A673 (cell line): Measurements from ENCODE around the gene L3MBTL1. TPM values are rescaled to one million over a fixed set of nuclear protein-coding genes. Genes with fewer than 3 reads are reported as not detected.

Experiments used
- BruUV-seq: library from RNA; stranded (reverse); fragments of 400-500 nt; replicated peaks from 2 replicates; lab custom pipeline; 2021; lab: Mats Ljungman, UMichigan
- CTCF ChIA-PET: fragments of 300-600 bp; sonication (Branson Sonifier 250); formaldehyde crosslinking; loops from one replicate; lab custom pipeline; 2022; ENCODE audit warnings: antibody characterized with exemption; lab: Charles Lee
- POLR2A ChIA-PET: fragments of 300-600 bp; sonication (Branson Sonifier 250); formaldehyde crosslinking; loops from one replicate; lab custom pipeline; 2022; ENCODE audit warnings: antibody characterized with exemption; ENCODE audit not compliant: low non-redundant PET; lab: Charles Lee
- DNase-seq: peaks from one replicate; pipeline ENCODE4 v3.0.0-alpha.2; 2015; ENCODE audit warnings: low spot score
- H3K27ac ChIP-seq: fragments of 200-600 bp; sonication (generic); 2 replicates; pipeline ENCODE4 v1.5.1; 2016; ENCODE audit warnings: mixed run types, low read depth, mild to moderate bottlenecking, mixed read lengths, antibody characterized with exemption, low read length; ENCODE audit not compliant: poor library complexity, severe bottlenecking
- H3K27me3 ChIP-seq: fragments of 200-600 bp; sonication (generic); replicated peaks from 2 replicates; pipeline ENCODE4 v1.6.1; 2017; ENCODE audit warnings: mixed run types, low read depth, mild to moderate bottlenecking, mixed read lengths, antibody characterized with exemption, low read length; ENCODE audit not compliant: insufficient read depth, poor library complexity
- H3K36me3 ChIP-seq: fragments of 200-600 bp; sonication (generic); 2 replicates; pipeline ENCODE4 v1.6.1; 2016; ENCODE audit warnings: mixed run types, mild to moderate bottlenecking, mixed read lengths, antibody characterized with exemption, low read length; ENCODE audit not compliant: insufficient read depth, poor library complexity, severe bottlenecking
- H3K4me1 ChIP-seq: fragments of 200-600 bp; sonication (generic); 2 replicates; pipeline ENCODE4 v1.6.1; 2017; ENCODE audit warnings: mixed run types, mild to moderate bottlenecking, mixed read lengths, antibody characterized with exemption, low read length; ENCODE audit not compliant: insufficient read depth, poor library complexity, severe bottlenecking
- H3K4me3 ChIP-seq: fragments of 200-600 bp; sonication (generic); 2 replicates; pipeline ENCODE4 v1.5.1; 2016; ENCODE audit warnings: low read depth, mixed run types, mild to moderate bottlenecking, mixed read lengths, low read length; ENCODE audit not compliant: poor library complexity, severe bottlenecking
- H3K9me3 ChIP-seq: fragments of 200-600 bp; sonication (generic); 2 replicates; pipeline ENCODE4 v1.6.1; 2016; ENCODE audit warnings: mixed run types, low read depth, mild to moderate bottlenecking, mixed read lengths, antibody characterized with exemption, low read length; ENCODE audit not compliant: poor library complexity, severe bottlenecking
- EZH2 ChIP-seq: fragments of 200-600 bp; sonication (generic); IDR thresholded peaks from 2 replicates; pipeline ENCODE4 v1.6.1; 2017; ENCODE audit warnings: borderline replicate concordance, low read depth, mild to moderate bottlenecking, mixed read lengths, antibody characterized with exemption, low read length; ENCODE audit not compliant: poor library complexity, severe bottlenecking
- intact Hi-C: fragments of 100-400 bp; cut with micrococcal nuclease; formaldehyde crosslinking; loops from one replicate; pipeline ENCODE4 v1.10.0; 2022; ENCODE audit not compliant: unreplicated experiment
- total RNA-seq: library from RNA; stranded (reverse); gene quantifications from 2 replicates; pipeline ENCODE4 v1.2.3, GENCODE V29; 2021
- TF ChIP-seq, protein P1 (sequence below): fragments of 300-800, 200-600 bp; sonication (generic); conservative IDR thresholded peaks from 2 replicates; pipeline ENCODE4 v1.5.1; 2017; ENCODE audit warnings: low read depth, mild to moderate bottlenecking, antibody characterized with exemption, low read length, moderate library complexity, mixed read lengths

Gene L3MBTL1
- total RNA-seq, 1 experiment from 2014 or later: 8.1 TPM

DNA sequence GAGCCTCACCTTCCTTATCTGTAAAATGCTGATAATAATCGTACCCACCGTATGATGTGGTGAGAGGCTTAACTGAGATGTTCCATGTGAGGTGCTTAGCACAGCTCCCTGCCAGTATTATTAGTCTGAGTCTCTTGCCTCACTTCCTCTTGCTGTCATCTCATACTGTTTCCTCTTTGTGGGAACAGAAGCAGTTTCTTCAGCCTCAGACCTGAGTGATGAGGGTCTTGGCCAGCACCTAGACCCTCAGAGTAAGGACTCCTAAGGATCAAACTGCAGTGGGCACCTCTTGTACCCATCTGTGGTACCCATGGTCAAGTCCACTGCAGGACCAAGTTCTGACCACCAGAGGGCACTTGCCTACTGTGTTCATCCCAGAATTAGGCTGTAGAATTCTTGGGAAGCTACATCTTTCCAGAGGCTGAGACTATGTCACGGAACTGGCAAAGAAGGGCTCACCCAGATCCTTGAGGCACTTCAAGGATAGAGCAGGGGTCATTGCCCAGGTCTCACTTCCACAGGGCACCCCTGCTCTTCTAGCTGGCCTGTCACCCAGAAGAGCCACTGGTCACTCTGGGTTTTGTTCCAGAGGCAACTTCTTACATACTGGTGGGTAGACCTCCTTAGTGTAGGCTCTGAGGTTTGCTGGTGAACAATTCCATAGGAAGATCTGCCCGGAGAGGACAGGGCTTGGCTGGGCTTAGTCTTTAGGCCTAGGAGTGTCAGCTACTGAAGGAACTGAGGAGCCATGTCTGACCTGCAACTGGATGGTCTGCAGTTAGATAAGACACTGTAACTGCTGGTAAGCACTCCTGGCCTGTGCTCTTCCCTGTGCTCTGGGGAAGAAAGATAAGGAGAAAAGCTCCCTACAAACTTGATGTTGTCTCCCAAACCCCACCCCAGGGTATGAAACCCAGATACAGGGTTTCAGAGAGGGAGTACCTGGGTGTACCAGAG, 30.7 kb downstream of the L3MBTL1 start:
- CTCF ChIA-PET: interaction anchor here (0.5 to 1.0 kb wide), 11 partner anchors 9 to 652 kb away, joined by 3 to 4 read pairs (median 3); partner anchors contain the start of gene IFT52
- intact Hi-C loops: loop anchor here (1.0 to 10.0 kb wide), 4 partner anchors 147 to 654 kb away; no protein-coding TSS in a partner anchor
- TF ChIP-seq EZH2: no peak
- TF ChIP-seq, protein P1, sequence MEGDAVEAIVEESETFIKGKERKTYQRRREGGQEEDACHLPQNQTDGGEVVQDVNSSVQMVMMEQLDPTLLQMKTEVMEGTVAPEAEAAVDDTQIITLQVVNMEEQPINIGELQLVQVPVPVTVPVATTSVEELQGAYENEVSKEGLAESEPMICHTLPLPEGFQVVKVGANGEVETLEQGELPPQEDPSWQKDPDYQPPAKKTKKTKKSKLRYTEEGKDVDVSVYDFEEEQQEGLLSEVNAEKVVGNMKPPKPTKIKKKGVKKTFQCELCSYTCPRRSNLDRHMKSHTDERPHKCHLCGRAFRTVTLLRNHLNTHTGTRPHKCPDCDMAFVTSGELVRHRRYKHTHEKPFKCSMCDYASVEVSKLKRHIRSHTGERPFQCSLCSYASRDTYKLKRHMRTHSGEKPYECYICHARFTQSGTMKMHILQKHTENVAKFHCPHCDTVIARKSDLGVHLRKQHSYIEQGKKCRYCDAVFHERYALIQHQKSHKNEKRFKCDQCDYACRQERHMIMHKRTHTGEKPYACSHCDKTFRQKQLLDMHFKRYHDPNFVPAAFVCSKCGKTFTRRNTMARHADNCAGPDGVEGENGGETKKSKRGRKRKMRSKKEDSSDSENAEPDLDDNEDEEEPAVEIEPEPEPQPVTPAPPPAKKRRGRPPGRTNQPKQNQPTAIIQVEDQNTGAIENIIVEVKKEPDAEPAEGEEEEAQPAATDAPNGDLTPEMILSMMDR: peak; percentile 94
- peak; percentile 68 for DNase-seq
- no peaks in the 10 kb centered on the region for H3K36me3 ChIP-seq
- H3K9me3 ChIP-seq: no peaks in the 10 kb centered on the region
- H3K4me3 ChIP-seq: no peak overlapping the region
- POLR2A ChIA-PET: no interaction called here
- H3K27me3 ChIP-seq: no peaks in the 10 kb centered on the region
- no peak overlapping the region for H3K27ac ChIP-seq
- BruUV-seq: no TSS peak
- H3K4me1 ChIP-seq: no peaks in the 10 kb centered on the region

DNA sequence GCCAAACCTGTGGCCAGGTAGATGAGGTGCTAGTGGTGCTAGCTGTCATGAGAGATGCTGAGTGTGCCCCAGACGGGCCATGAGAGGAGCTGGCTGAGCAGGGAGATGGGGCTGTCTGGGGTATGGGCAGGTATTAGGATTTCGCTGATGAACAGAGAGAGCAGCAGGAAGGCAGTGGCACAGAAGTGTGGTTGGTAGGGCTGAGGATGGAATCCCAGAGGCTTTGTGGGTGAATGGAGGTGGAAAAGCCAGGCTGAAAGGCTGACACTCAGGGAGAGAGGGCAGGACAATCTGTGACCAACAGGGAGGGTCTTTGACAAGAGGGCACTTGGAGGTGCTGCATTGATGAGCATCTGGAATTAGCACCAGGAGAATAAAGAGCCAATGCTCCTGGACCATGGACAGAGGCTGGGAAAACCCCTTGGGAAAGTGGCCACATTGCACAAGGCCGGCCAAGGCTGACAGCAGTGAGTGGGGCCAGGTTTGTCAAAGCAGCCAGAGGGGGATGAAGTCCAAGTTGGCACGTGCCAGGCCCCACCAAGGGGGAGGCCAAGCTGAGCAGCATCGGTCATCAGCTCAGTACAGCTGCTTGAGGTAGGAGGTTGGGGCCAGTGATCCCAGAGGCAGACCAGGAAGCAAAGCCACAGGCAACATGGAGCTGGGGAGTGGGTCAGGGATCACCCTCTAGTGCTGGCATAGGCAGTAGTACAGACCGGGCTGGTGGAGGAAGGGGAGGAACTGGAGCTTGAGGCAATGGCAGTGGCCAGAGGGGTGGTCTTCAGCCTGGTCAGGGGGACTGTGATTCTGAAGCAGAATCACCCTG, 31.6 kb downstream of the L3MBTL1 start:
- Histone ChIP-seq H3K4me3 (no peak overlapping the region), H3K36me3 (no peaks in the 10 kb centered on the region), H3K4me1 (no peaks in the 10 kb centered on the region), H3K9me3 (no peaks in the 10 kb centered on the region), H3K27ac (no peak overlapping the region), H3K27me3 (no peaks in the 10 kb centered on the region)
- DNase-seq: no peak
- POLR2A ChIA-PET: no interaction called here
- no peak for TF ChIP-seq EZH2
- TF ChIP-seq, protein P1: no peak
- intact Hi-C loops: loop anchor here (1.0 to 10.0 kb wide), 4 partner anchors 146 to 653 kb away; no protein-coding TSS in a partner anchor
- no TSS peak for BruUV-seq
- CTCF ChIA-PET: interaction anchor here (1.0 kb wide), 1 partner anchor 13 kb away, joined by 3 read pairs; no protein-coding TSS in a partner anchor

DNA sequence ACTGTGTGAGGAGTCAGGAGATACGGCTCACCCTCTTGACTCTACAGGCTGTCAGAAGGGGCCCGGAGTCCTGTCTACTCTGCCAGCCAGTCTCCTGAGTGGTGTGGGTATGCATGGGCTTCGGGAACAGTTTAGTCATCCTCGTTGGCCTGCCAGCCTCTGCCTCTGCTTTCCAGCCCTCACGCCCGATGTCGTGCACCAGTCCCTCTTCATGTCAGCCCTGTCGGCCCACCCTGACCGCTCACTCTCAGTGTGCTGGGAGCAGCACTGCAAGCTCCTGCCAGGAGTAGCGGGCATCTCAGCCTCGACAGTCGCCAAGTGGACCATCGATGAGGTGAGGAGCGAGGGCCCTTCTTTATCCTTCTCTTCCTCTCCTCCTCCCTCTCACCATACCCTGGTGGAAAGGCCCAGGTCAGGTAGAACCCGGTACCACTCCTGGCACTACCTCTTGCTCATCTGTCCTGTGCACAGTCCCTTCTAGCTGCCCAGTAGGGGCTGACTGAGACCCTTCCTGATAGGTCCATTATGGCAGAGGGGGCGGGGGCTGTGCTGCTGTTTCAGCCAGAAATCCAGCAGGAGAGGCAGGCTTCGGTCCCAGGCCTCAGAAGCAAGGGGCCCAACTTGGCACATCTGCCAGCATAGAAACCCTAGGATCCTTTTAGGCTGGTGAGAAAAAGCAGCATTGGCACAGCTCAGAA, 32.6 kb downstream of the L3MBTL1 start:
- DNase-seq: no peak
- H3K36me3 ChIP-seq: no peaks in the 10 kb centered on the region
- intact Hi-C loops: loop anchor here (5.0 to 10.0 kb wide), 3 partner anchors 145 to 652 kb away; no protein-coding TSS in a partner anchor
- ChIA-PET CTCF (no interaction called here), POLR2A (no interaction called here)
- no peaks in the 10 kb centered on the region for H3K4me1 ChIP-seq
- H3K9me3 ChIP-seq: no peaks in the 10 kb centered on the region
- no peak overlapping the region for H3K4me3 ChIP-seq
- no TSS peak for BruUV-seq
- H3K27ac ChIP-seq: no peak overlapping the region
- no peak for TF ChIP-seq EZH2
- TF ChIP-seq, protein P1: no peak
- H3K27me3 ChIP-seq: no peaks in the 10 kb centered on the region
